Activated B cell treated with CpG ODN at 0.5 μM for 24 hours (primary cell): ENCODE data around the gene PABPN1. TPM values are rescaled to one million over a fixed set of nuclear protein-coding genes. Genes with fewer than 3 reads are reported as not detected.

Experiments used
- ATAC-seq: fragments of 200-7000 bp; cut with Tn5 transposase; one replicate; pipeline ENCODE4 v1.10.0; 2021; ENCODE audit warnings: low read depth, mild to moderate bottlenecking, moderate library complexity
- CTCF ChIA-PET: fragments of 350-600 bp; sonication (Branson Sonifier 250); formaldehyde crosslinking; loops from one replicate; lab custom pipeline; 2021; ENCODE audit warnings: antibody characterized with exemption; lab: Charles Lee
- POLR2A ChIA-PET: fragments of 350-600 bp; sonication (Branson Sonifier 250); formaldehyde crosslinking; loops from one replicate; lab custom pipeline; 2021; ENCODE audit warnings: antibody characterized with exemption; lab: Charles Lee
- DNase-seq: peaks from one replicate; pipeline ENCODE4 v3.0.0; 2022
- H3K27ac Mint-ChIP-seq: one replicate; pipeline ENCODE4 v1.8.0; 2020; ENCODE audit warnings: mixed read lengths
- H3K27me3 Mint-ChIP-seq: one replicate; pipeline ENCODE4 v1.8.0; 2021; ENCODE audit warnings: mixed read lengths
- H3K36me3 Mint-ChIP-seq: one replicate; pipeline ENCODE4 v1.8.0; 2021; ENCODE audit warnings: low read depth, mixed read lengths
- H3K4me1 Mint-ChIP-seq: one replicate; pipeline ENCODE4 v1.8.0; 2021; ENCODE audit warnings: mixed read lengths
- H3K4me3 Mint-ChIP-seq: one replicate; pipeline ENCODE4 v1.8.0; 2020; ENCODE audit warnings: mild to moderate bottlenecking, mixed read lengths
- H3K9me3 Mint-ChIP-seq: one replicate; pipeline ENCODE4 v1.8.0; 2020; ENCODE audit warnings: mixed read lengths
- intact Hi-C: fragments of 100-400 bp; cut with micrococcal nuclease; formaldehyde crosslinking; loops from one replicate; pipeline ENCODE4 v1.15.1; 2024
- total RNA-seq: library from RNA; stranded (reverse); gene quantifications from 2 replicates; pipeline ENCODE4 v1.2.3, GENCODE V29; 2022
- TF ChIP-seq, protein P1 (sequence below): fragments of 200-600 bp; IDR thresholded peaks from one replicate; pipeline ENCODE4 v1.8.0; 2022; ENCODE audit warnings: antibody characterized with exemption, mild to moderate bottlenecking

The PABPN1 gene
- total RNA-seq, 1 donor from 2014 or later = 264 TPM

DNA sequence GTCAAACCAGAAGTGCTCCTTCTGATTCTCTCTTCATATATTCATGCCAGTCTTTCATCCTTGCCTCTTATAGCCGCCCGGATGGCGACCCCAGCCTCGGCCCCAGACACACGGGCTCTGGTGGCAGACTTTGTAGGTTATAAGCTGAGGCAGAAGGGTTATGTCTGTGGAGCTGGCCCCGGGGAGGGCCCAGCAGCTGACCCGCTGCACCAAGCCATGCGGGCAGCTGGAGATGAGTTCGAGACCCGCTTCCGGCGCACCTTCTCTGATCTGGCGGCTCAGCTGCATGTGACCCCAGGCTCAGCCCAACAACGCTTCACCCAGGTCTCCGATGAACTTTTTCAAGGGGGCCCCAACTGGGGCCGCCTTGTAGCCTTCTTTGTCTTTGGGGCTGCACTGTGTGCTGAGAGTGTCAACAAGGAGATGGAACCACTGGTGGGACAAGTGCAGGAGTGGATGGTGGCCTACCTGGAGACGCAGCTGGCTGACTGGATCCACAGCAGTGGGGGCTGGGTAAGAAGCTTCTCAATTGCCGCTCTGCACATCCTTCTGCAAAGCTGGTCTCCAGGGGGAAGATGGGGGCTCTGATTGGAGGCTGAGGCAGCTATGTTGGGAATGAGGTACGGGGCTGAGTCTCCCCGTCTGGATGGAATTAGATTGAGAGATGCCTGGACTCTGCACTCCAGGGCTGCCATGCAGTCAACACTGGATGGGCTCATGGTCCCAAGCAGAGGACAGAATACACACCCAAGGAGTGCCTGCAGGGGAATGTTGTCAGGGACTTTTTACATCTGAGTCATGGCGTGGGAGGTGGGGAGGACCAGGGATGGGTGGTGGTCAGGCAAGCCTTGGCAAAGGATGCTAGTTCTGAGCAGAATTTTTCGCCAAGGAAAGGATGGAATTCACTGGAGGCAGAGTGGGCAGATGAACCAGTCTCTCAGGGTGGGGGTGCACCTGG lies 13.3 kb upstream of the PABPN1 start:
- DNase-seq (no peak), ATAC-seq (no peak)
- ChIA-PET POLR2A (interaction anchor here (1.1 to 14.2 kb wide), 2 partner anchors 12 to 19 kb away, joined by 5 to 339 read pairs; partner anchors contain the start of gene PABPN1), CTCF (no interaction called here)
- Mint-ChIP-seq H3K4me1 (peaks cover 33% of the 10 kb centered on the region), H3K27ac (peak overlapping the region; percentile 79), H3K9me3 (no peaks in the 10 kb centered on the region), H3K36me3 (peaks cover 6% of the 10 kb centered on the region), H3K4me3 (peak overlapping the region; percentile 82), H3K27me3 (no peaks in the 10 kb centered on the region)
- TF ChIP-seq, protein P1, sequence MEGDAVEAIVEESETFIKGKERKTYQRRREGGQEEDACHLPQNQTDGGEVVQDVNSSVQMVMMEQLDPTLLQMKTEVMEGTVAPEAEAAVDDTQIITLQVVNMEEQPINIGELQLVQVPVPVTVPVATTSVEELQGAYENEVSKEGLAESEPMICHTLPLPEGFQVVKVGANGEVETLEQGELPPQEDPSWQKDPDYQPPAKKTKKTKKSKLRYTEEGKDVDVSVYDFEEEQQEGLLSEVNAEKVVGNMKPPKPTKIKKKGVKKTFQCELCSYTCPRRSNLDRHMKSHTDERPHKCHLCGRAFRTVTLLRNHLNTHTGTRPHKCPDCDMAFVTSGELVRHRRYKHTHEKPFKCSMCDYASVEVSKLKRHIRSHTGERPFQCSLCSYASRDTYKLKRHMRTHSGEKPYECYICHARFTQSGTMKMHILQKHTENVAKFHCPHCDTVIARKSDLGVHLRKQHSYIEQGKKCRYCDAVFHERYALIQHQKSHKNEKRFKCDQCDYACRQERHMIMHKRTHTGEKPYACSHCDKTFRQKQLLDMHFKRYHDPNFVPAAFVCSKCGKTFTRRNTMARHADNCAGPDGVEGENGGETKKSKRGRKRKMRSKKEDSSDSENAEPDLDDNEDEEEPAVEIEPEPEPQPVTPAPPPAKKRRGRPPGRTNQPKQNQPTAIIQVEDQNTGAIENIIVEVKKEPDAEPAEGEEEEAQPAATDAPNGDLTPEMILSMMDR = no peak
- intact Hi-C loops = loop anchor here (10.0 kb wide), 1 partner anchor 923 kb away; no protein-coding TSS in a partner anchor

DNA sequence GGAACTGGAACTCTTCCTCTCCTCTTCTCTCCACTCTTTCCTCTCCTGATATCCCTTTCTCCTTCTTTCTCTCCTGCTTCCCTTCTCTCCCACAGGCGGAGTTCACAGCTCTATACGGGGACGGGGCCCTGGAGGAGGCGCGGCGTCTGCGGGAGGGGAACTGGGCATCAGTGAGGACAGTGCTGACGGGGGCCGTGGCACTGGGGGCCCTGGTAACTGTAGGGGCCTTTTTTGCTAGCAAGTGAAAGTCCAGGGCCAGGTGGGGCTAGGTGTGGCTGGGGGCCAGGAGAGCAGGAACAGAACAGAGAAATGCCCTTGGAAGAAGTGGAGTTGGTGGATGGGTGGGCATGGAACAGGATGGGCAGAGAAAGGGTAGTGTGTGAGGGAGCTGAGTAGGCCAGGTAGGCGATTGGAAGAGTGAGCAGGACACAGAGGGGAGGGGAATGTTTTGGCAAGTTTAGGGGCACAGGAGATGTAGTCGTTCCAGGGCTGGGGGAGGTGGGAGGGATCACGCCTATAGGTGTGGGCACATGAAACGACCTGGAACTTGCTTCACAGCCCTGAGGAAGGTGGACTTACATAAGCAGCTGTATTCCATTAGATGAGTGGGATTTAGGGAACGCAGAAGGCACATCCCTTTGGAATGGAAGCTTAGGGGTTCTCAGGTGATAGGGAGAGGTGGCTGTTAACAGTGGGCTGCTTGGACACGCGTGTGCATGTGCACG lies 12.4 kb upstream of the PABPN1 start:
- ChIA-PET POLR2A (interaction anchor here (1.1 to 14.2 kb wide), 2 partner anchors 11 to 18 kb away, joined by 5 to 339 read pairs; partner anchors contain the start of gene PABPN1), CTCF (no interaction called here)
- no peaks in the 10 kb centered on the region for H3K27me3 Mint-ChIP-seq
- TF ChIP-seq, protein P1 = no peak
- no peak overlapping the region for H3K4me3 Mint-ChIP-seq
- intact Hi-C loops = loop anchor here (10.0 kb wide), 1 partner anchor 924 kb away; no protein-coding TSS in a partner anchor
- peaks cover 6% of the 10 kb centered on the region for H3K36me3 Mint-ChIP-seq
- no peak overlapping the region for H3K27ac Mint-ChIP-seq
- H3K4me1 Mint-ChIP-seq = peaks cover 31% of the 10 kb centered on the region
- DNase-seq = no peak
- ATAC-seq = no peak
- H3K9me3 Mint-ChIP-seq = no peaks in the 10 kb centered on the region

GRCh38 chr14:23310546-23310945 lies 10.7 kb upstream of the PABPN1 start:
- ATAC-seq = no peak
- ChIA-PET POLR2A (interaction anchor here (1.4 to 14.2 kb wide), 2 partner anchors 8 to 10 kb away, joined by 6 to 339 read pairs; partner anchors contain the start of genes PABPN1 and PPP1R3E), CTCF (no interaction called here)
- Mint-ChIP-seq H3K27ac (no peak overlapping the region), H3K27me3 (no peaks in the 10 kb centered on the region), H3K4me1 (peaks cover 26% of the 10 kb centered on the region), H3K36me3 (peaks cover 6% of the 10 kb centered on the region), H3K4me3 (no peak overlapping the region), H3K9me3 (no peaks in the 10 kb centered on the region)
- no peak for DNase-seq
- TF ChIP-seq, protein P1 = no peak
- intact Hi-C loops = no loop called here

DNA sequence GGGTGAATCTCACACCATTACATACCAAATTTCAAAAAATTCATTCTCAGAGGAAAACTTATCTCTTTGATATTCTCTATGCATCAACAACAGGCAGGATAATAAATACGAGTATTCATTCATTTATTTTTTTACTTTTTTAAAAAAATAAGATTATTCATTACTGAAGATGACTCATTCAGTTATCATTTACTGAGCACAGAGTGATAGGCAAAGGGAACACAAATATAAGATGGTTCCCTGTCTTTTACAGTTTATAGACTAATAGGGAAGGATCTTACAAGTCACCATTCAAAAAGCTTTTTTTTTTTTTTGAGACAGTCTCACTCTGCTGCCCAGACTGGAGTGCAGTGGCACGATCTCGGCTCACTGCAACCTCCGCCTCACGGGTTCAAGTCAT lies 5.0 kb upstream of the PABPN1 start:
- Mint-ChIP-seq H3K27me3 (no peaks in the 10 kb centered on the region), H3K9me3 (no peaks in the 10 kb centered on the region), H3K27ac (no peak overlapping the region), H3K4me3 (no peak overlapping the region), H3K36me3 (peaks cover 4% of the 10 kb centered on the region), H3K4me1 (peaks cover 10% of the 10 kb centered on the region)
- ATAC-seq (no peak), DNase-seq (no peak)
- ChIA-PET CTCF (no interaction called here), POLR2A (interaction anchor here (10.0 kb wide), 1 partner anchor 10 kb away, joined by 339 read pairs; the partner anchor contains the start of genes BCL2L2 and PPP1R3E)
- intact Hi-C loops = no loop called here
- TF ChIP-seq, protein P1 = no peak
